ENCODE results near the gene KITLG. TPM values are rescaled to one million over a fixed set of nuclear protein-coding genes. Genes with fewer than 3 reads are reported as not detected.

Gene KITLG
- 29.0 and 33.9 TPM in 2 replicates for total RNA-seq

GRCh38 chr12:88580051-88580871 lies at the start of gene KITLG:
KITLG (minus strand) TSS chr12:88580471; CDS start chr12:88580278, 193 bp downstream.

